Neural cell (in vitro differentiated cells): ENCODE data around the gene AGPAT3. TPM values are rescaled to one million over a fixed set of nuclear protein-coding genes. Genes with fewer than 3 reads are reported as not detected.

Experiments used
- H2AFZ ChIP-seq: fragments of 200-600, 300-800 bp; sonication (generic), shearing (Covaris generic); 2 replicates; pipeline ENCODE4 v1.6.0; 2014; ENCODE audit warnings: low read depth, mild to moderate bottlenecking, antibody characterized with exemption, low read length, moderate library complexity
- H3F3A ChIP-seq: fragments of 200-600 bp; shearing (Covaris generic); 2 replicates; pipeline ENCODE4 v1.6.1; 2016; ENCODE audit warnings: mild to moderate bottlenecking, moderate library complexity, mixed read lengths, antibody characterized with exemption, low read length; ENCODE audit not compliant: insufficient read depth, poor library complexity, severe bottlenecking
- H3K27ac ChIP-seq: fragments of 200-600, 300-800 bp; sonication (generic), shearing (Covaris generic); 2 replicates; pipeline ENCODE4 v1.5.1; 2014; ENCODE audit warnings: mild to moderate bottlenecking, low read length, moderate library complexity
- H3K27me3 ChIP-seq: fragments of 300-800, 200-600 bp; sonication (generic), shearing (Covaris generic); 2 replicates; pipeline ENCODE4 v1.6.0; 2014; ENCODE audit warnings: mild to moderate bottlenecking, low read depth, low read length, moderate library complexity; ENCODE audit not compliant: insufficient read depth
- H3K36me3 ChIP-seq: fragments of 300-800, 200-600 bp; sonication (generic), shearing (Covaris generic); 2 replicates; pipeline ENCODE4 v1.5.1; 2014; ENCODE audit warnings: mild to moderate bottlenecking, antibody characterized with exemption, low read length, moderate library complexity; ENCODE audit not compliant: insufficient read depth
- H3K4me2 ChIP-seq: fragments of 300-800, 200-600 bp; sonication (generic), shearing (Covaris generic); 2 replicates; pipeline ENCODE4 v1.6.0; 2014; ENCODE audit warnings: mild to moderate bottlenecking, low read length
- H3K4me3 ChIP-seq: fragments of 300-800, 200-600 bp; sonication (generic), shearing (Covaris generic); 2 replicates; pipeline ENCODE4 v1.5.1; 2014; ENCODE audit warnings: mild to moderate bottlenecking, low read length, moderate library complexity
- H3K79me2 ChIP-seq: fragments of 200-600 bp; shearing (Covaris generic); replicated peaks from 2 replicates; pipeline ENCODE4 v1.6.0; 2014; ENCODE audit warnings: mild to moderate bottlenecking, low read length, moderate library complexity; ENCODE audit not compliant: insufficient read depth
- H3K9ac ChIP-seq: fragments of 300-800, 200-600 bp; sonication (generic), shearing (Covaris generic); 2 replicates; pipeline ENCODE4 v1.6.1; 2016; ENCODE audit warnings: mild to moderate bottlenecking, low read length, mixed read lengths
- H3K9me2 ChIP-seq: fragments of 200-600 bp; shearing (Covaris generic); 2 replicates; pipeline ENCODE4 v1.6.1; 2016; ENCODE audit warnings: mild to moderate bottlenecking, low read length, mixed read lengths; ENCODE audit not compliant: insufficient read depth
- H3K9me3 ChIP-seq: fragments of 200-600, 300-800 bp; sonication (generic), shearing (Covaris generic); 2 replicates; pipeline ENCODE4 v1.6.1; 2016; ENCODE audit warnings: mild to moderate bottlenecking, mixed run types, low read length, moderate library complexity, mixed read lengths
- H4K20me1 ChIP-seq: fragments of 200-600 bp; shearing (Covaris generic); 2 replicates; pipeline ENCODE4 v1.6.1; 2016; ENCODE audit warnings: mild to moderate bottlenecking, mixed run types; ENCODE audit not compliant: insufficient read depth
- CTCF ChIP-seq: fragments of 450-650 bp; IDR thresholded peaks from 2 replicates; pipeline ENCODE4 v1.5.1; 2014; ENCODE audit warnings: antibody characterized with exemption, mild to moderate bottlenecking, moderate library complexity; ENCODE audit not compliant: poor library complexity, severe bottlenecking
- EP300 ChIP-seq: fragments of 450-650 bp; conservative IDR thresholded peaks from 2 replicates; pipeline ENCODE4 v1.6.1; 2014; ENCODE audit warnings: antibody characterized with exemption, mild to moderate bottlenecking, moderate library complexity; ENCODE audit not compliant: poor library complexity, severe bottlenecking
- EZH2 ChIP-seq: fragments of 200-600, 300-800 bp; shearing (Covaris generic), sonication (generic); IDR thresholded peaks from 2 replicates; pipeline ENCODE4 v1.6.1; 2014; ENCODE audit warnings: antibody characterized with exemption, low read length, borderline replicate concordance, mild to moderate bottlenecking; ENCODE audit not compliant: insufficient read depth, poor library complexity, severe bottlenecking
- MXI1 ChIP-seq: fragments of 450-650 bp; conservative IDR thresholded peaks from 2 replicates; pipeline ENCODE4 v1.6.1; 2014; ENCODE audit warnings: antibody characterized with exemption, mild to moderate bottlenecking; ENCODE audit not compliant: poor library complexity, severe bottlenecking
- POLR2AphosphoS5 ChIP-seq: IDR thresholded peaks from 2 replicates; pipeline ENCODE4 v1.6.1; 2012
- RAD21 ChIP-seq: fragments of 450-650 bp; conservative IDR thresholded peaks from 2 replicates; pipeline ENCODE4 v1.6.1; 2014; ENCODE audit warnings: antibody characterized with exemption, mild to moderate bottlenecking, moderate library complexity
- REST ChIP-seq: IDR thresholded peaks from 2 replicates; pipeline ENCODE4 v1.6.1; 2012; ENCODE audit warnings: borderline replicate concordance
- SMC3 ChIP-seq: fragments of 450-650 bp; conservative IDR thresholded peaks from 2 replicates; pipeline ENCODE4 v1.6.1; 2014; ENCODE audit warnings: antibody characterized with exemption, mild to moderate bottlenecking, moderate library complexity; ENCODE audit not compliant: poor library complexity
- TAF1 ChIP-seq: IDR thresholded peaks from 2 replicates; pipeline ENCODE4 v1.6.1; 2012; ENCODE audit warnings: low read depth
- polyA plus RNA-seq: library from polyadenylated mRNA; depleted of rRNA; stranded (reverse); fragments of >200 nt; gene quantifications from 2 replicates; pipeline ENCODE4 v1.2.3, GENCODE V29; 2014

Gene AGPAT3
- polyA plus RNA-seq, 1 donor from 2014 or later, result 8.4 TPM

DNA sequence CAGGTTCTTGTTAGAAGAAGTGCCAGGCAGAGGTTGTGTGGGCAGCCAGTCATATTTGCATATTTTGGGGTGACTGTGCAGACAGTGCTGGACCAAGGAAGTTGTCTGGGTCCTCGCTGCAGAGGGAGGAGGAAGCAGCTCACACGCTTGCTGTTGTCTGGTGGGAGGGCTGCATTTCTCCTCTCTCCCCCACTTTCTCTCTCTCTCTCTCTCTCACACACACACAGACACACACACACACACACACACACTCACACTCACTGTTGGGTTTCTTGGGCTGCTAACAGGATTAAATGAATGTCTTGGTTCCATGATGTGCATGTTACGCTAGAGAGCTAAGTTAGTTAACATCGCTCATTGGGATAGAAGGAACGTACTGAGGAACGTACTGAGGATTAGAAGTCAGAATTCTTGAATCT, 72.9 kb downstream of the AGPAT3 start:
- TF ChIP-seq TAF1 (no peak), EZH2 (no peak), POLR2AphosphoS5 (no peak), REST (no peak), RAD21 (no peak), MXI1 (no peak), SMC3 (no peak), CTCF (no peak), EP300 (no peak)
- Histone ChIP-seq H3K27ac (no peak overlapping the region), H3K9me3 (no peaks in the 10 kb centered on the region), H3K9ac (no peak overlapping the region), H3K9me2 (no peaks in the 10 kb centered on the region), H4K20me1 (no peaks in the 10 kb centered on the region), H3K27me3 (no peaks in the 10 kb centered on the region), H3K79me2 (no peaks in the 10 kb centered on the region), H3F3A (no peaks in the 10 kb centered on the region), H3K36me3 (no peaks in the 10 kb centered on the region), H3K4me2 (no peak overlapping the region), H2AFZ (no peak overlapping the region), H3K4me3 (no peak overlapping the region)

GRCh38 chr21:43938751-43939442, 73.9 kb downstream of the AGPAT3 start:
- H3K9me3 ChIP-seq, result no peaks in the 10 kb centered on the region
- TF ChIP-seq POLR2AphosphoS5, result no peak
- no peak for TF ChIP-seq EZH2
- no peak for TF ChIP-seq TAF1
- no peak for TF ChIP-seq CTCF
- no peak for TF ChIP-seq EP300
- no peak for TF ChIP-seq REST
- no peak for TF ChIP-seq SMC3
- no peak for TF ChIP-seq RAD21
- TF ChIP-seq MXI1, result no peak
- no peaks in the 10 kb centered on the region for H3K27me3 ChIP-seq
- H3K4me2 ChIP-seq, result no peak overlapping the region
- H3K79me2 ChIP-seq, result no peaks in the 10 kb centered on the region
- no peak overlapping the region for H2AFZ ChIP-seq
- H4K20me1 ChIP-seq, result no peaks in the 10 kb centered on the region
- no peaks in the 10 kb centered on the region for H3F3A ChIP-seq
- no peak overlapping the region for H3K9ac ChIP-seq
- no peak overlapping the region for H3K27ac ChIP-seq
- H3K36me3 ChIP-seq, result no peaks in the 10 kb centered on the region
- no peak overlapping the region for H3K4me3 ChIP-seq
- H3K9me2 ChIP-seq, result no peaks in the 10 kb centered on the region
